IPS DF 6.9 (cell line): Measurements from ENCODE around the gene OPALIN.

Experiments used
- DNase-seq: peaks from one replicate; pipeline ENCODE4 v3.0.0-alpha.2; 2013; ENCODE audit warnings: low read depth, low spot score
- H3K27ac ChIP-seq: one replicate; pipeline ENCODE4 v1.5.1; 2013; ENCODE audit warnings: low read length, control low read depth
- H3K27me3 ChIP-seq: 2 replicates; pipeline ENCODE4 v1.6.1; 2013; ENCODE audit warnings: mild to moderate bottlenecking, low read length; ENCODE audit not compliant: control insufficient read depth, insufficient read depth
- H3K36me3 ChIP-seq: 2 replicates; pipeline ENCODE4 v1.6.1; 2013; ENCODE audit warnings: low read length; ENCODE audit not compliant: control insufficient read depth, insufficient read depth
- H3K4me1 ChIP-seq: 2 replicates; pipeline ENCODE4 v1.6.1; 2013; ENCODE audit warnings: low read length; ENCODE audit not compliant: control insufficient read depth, insufficient read depth
- H3K4me3 ChIP-seq: 2 replicates; pipeline ENCODE4 v1.5.1; 2013; ENCODE audit warnings: mild to moderate bottlenecking, low read length
- H3K9me3 ChIP-seq: 2 replicates; pipeline ENCODE4 v1.6.1; 2013; ENCODE audit warnings: low read length, inconsistent platforms; ENCODE audit not compliant: control insufficient read depth, insufficient read depth
- WGBS: extraction: QIAGEN DNeasy Blood & Tissue Kit; methylation state at CpG from one replicate; pipeline ENCODE4 v1.1.7; 2013; ENCODE audit warnings: mixed read lengths, missing lambda C conversion rate; ENCODE audit not compliant: insufficient read length, insufficient coverage; 5-methylcytosine and 5-hydroxymethylcytosine counted together

The OPALIN gene, protein sequence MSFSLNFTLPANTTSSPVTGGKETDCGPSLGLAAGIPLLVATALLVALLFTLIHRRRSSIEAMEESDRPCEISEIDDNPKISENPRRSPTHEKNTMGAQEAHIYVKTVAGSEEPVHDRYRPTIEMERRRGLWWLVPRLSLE

GRCh38 chr10:96358851-96359540, at the start of gene OPALIN:
Gene OPALIN, minus strand, starts transcription at chr10:96359002. Its CDS starts 106 bp downstream, at chr10:96358896.
- H3K4me1 ChIP-seq = no peaks in the 10 kb centered on the region
- no peak within 1 kb of the TSS for H3K27ac ChIP-seq
- no peak for DNase-seq
- WGBS = no CpG with 5 or more reads among the region's 7 CpGs
- H3K9me3 ChIP-seq = no peaks in the 10 kb centered on the region
- H3K4me3 ChIP-seq = no peak within 1 kb of the TSS
- no peaks in the 10 kb centered on the region for H3K36me3 ChIP-seq
- H3K27me3 ChIP-seq = no peaks in the 10 kb centered on the region

- Histone ChIP-seq H3K27me3 (no peaks in the 10 kb centered on the region), H3K27ac (no peak overlapping the region), H3K4me3 (no peak overlapping the region), H3K4me1 (no peaks in the 10 kb centered on the region), H3K36me3 (no peaks in the 10 kb centered on the region), H3K9me3 (no peaks in the 10 kb centered on the region)
- WGBS = no CpG with 5 or more reads among the region's 1 CpG
- DNase-seq = no peak
Observed at GRCh38 chr10:96408201-96408600, 49.4 kb upstream of the OPALIN start.

DNA sequence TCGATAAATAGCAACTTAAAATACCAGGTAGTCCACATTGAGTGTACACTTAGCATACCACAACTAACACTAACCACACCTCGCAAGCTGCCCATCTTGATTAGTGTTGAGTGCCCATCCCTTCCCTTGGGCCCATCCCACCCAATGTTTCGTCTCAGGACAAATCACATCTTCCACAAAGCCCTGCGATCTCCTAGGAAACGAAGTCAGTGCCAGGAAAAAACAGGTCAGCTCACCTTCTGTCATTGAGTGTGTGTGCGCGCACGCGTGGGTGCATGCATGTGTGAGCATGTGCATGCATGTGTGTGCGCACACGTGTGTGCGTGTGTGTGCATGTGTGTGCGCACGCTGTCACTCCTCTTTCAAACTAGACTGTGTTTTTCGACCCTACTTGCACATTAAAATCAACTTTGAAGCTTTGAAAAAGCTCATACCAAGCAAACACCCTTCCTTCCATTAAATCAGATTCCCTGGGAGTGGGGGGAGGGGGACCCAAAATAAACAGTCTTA, 48.8 kb upstream of the OPALIN start:
- DNase-seq = no peak
- Histone ChIP-seq H3K4me3 (no peak overlapping the region), H3K9me3 (no peaks in the 10 kb centered on the region), H3K27ac (no peak overlapping the region), H3K4me1 (no peaks in the 10 kb centered on the region), H3K27me3 (no peaks in the 10 kb centered on the region), H3K36me3 (no peaks in the 10 kb centered on the region)
- no CpG with 5 or more reads among the region's 15 CpGs for WGBS

- Histone ChIP-seq H3K9me3 (no peaks in the 10 kb centered on the region), H3K4me3 (no peak overlapping the region), H3K36me3 (no peaks in the 10 kb centered on the region), H3K27ac (no peak overlapping the region), H3K27me3 (no peaks in the 10 kb centered on the region), H3K4me1 (no peaks in the 10 kb centered on the region)
- no peak for DNase-seq
- WGBS = no CpG with 5 or more reads among the region's 5 CpGs
Observed at GRCh38 chr10:96406091-96406490, 47.3 kb upstream of the OPALIN start.

DNA sequence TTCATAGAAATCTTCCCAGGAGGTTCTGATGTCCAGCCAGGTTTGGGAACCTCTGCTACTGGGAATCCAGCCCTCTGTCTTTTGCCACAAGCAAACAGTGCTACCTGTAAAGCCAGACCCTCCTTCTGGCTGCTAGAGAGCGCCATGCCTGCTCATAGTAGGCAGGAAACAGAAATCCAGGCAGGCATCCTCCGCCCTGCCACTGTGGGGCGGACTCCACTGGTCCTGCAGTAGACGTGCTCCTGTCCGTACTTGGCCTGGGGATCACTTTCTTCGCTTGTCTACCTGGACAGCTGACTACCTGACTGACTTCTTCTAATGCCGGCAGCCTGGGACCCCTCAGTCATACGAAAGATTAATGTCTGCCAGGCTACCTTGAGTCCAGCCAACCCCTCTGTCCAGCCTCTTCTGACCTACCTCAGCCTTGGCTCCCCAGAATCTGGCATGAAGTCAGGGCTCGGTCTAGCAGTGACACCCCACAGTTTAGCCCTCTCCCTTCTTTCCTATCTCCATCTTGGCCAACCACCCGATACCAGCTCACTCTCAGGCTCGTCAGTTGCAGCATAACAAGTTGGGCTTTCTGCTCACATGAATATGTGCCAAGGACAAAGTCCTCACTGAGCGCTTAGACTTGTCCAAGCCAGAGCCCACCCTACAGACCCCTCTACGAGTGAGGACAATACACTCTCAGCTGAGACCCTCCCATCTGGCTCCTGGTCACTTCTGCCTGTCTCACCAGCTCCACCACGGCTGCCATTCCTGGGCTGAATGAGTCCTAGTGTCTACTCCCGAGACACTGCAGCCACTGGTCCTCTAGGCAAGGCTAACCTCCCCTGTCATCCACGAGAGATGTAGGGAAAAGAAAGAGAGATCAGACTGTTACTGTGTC, 43.9 kb upstream of the OPALIN start:
- no CpG with 5 or more reads among the region's 16 CpGs for WGBS
- Histone ChIP-seq H3K36me3 (no peaks in the 10 kb centered on the region), H3K27me3 (no peaks in the 10 kb centered on the region), H3K27ac (no peak overlapping the region), H3K4me3 (no peak overlapping the region), H3K4me1 (no peaks in the 10 kb centered on the region), H3K9me3 (no peaks in the 10 kb centered on the region)
- DNase-seq = no peak

- Histone ChIP-seq H3K27me3 (no peaks in the 10 kb centered on the region), H3K36me3 (no peaks in the 10 kb centered on the region), H3K9me3 (no peaks in the 10 kb centered on the region), H3K4me3 (no peak overlapping the region), H3K4me1 (0 out of 2 replicates have a peak, but pooled peaks cover 1% of the 10 kb centered on the region), H3K27ac (no peak overlapping the region)
- no peak for DNase-seq
- WGBS = no CpG with 5 or more reads among the region's 7 CpGs
Observed at GRCh38 chr10:96401036-96401435, 42.2 kb upstream of the OPALIN start.

DNA sequence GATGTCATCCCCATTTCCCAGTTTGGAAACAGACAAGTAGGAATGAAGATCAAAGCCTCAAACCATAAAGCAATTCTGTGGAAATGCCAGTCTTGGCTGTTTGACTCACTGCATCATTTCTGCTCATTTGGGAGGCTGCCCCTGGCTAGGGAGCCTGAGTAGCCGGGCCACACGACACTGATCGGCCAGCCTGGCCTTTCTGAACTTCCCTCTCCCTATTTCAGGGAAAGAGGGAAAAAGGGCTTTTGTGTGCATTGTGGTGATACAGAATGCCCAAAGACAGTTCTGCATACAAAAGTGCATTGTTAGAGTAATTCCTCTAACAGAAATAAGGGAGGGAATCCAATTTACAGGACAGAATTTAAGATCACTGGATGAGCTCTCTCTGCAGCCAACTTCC, 41.7 kb upstream of the OPALIN start:
- Histone ChIP-seq H3K4me1 (peaks cover 1% of the 10 kb centered on the region; the same call in 1 of the 2 replicates), H3K4me3 (no peak overlapping the region), H3K9me3 (no peaks in the 10 kb centered on the region), H3K27me3 (no peaks in the 10 kb centered on the region), H3K27ac (no peak overlapping the region), H3K36me3 (no peaks in the 10 kb centered on the region)
- DNase-seq = no peak
- no CpG with 5 or more reads among the region's 3 CpGs for WGBS

GRCh38 chr10:96397902-96398301, 39.1 kb upstream of the OPALIN start:
- no peak for DNase-seq
- Histone ChIP-seq H3K4me1 (peaks cover 1% of the 10 kb centered on the region; the same call in 1 of the 2 replicates), H3K36me3 (no peaks in the 10 kb centered on the region), H3K27me3 (no peaks in the 10 kb centered on the region), H3K4me3 (no peak overlapping the region), H3K27ac (no peak overlapping the region), H3K9me3 (no peaks in the 10 kb centered on the region)
- no CpG with 5 or more reads among the region's 1 CpG for WGBS

- DNase-seq = peak; percentile 71
- H3K27ac ChIP-seq = no peak overlapping the region
- no peaks in the 10 kb centered on the region for H3K9me3 ChIP-seq
- no peak overlapping the region for H3K4me3 ChIP-seq
- H3K4me1 ChIP-seq = peaks cover 1% of the 10 kb centered on the region; the same call in 1 of the 2 replicates
- H3K27me3 ChIP-seq = no peaks in the 10 kb centered on the region
- no peaks in the 10 kb centered on the region for H3K36me3 ChIP-seq
- WGBS = no CpG with 5 or more reads among the region's 24 CpGs
Observed at GRCh38 chr10:96395931-96396877, 37.4 kb upstream of the OPALIN start.
